HG02943 (cell line): ENCODE measurements around the gene ZNF664.

Source experiments
- ATAC-seq: cut with Tn5 transposase; IDR thresholded peaks from one replicate; pipeline ENCODE4 v1.9.1; 2021; ENCODE audit warnings: mild to moderate bottlenecking, low read depth, moderate library complexity; ENCODE audit not compliant: unreplicated experiment

ZNF664 gene

GRCh38 chr12:123957196-123957595 lies 15.8 kb upstream of the ZNF664 start:
- ATAC-seq, result no peak

- ATAC-seq, result no peak
Observed at GRCh38 chr12:123958462-123958861, 14.6 kb upstream of the ZNF664 start.

- ATAC-seq, result no peak
Observed at GRCh38 chr12:123958876-123959275, 14.1 kb upstream of the ZNF664 start.

- ATAC-seq, result no peak
Observed at GRCh38 chr12:123960029-123960735, 12.8 kb upstream of the ZNF664 start.

GRCh38 chr12:123960856-123961255 lies 12.2 kb upstream of the ZNF664 start:
- ATAC-seq, result no peak

GRCh38 chr12:123961585-123962345 lies 11.2 kb upstream of the ZNF664 start:
- ATAC-seq, result no peak

- ATAC-seq, result no peak
Observed at GRCh38 chr12:123962513-123962912, 10.5 kb upstream of the ZNF664 start.

GRCh38 chr12:123963821-123964220 lies 9.2 kb upstream of the ZNF664 start:
- ATAC-seq, result no peak

- ATAC-seq, result no peak
Observed at GRCh38 chr12:123965382-123965781, 7.6 kb upstream of the ZNF664 start.

- no peak for ATAC-seq
Observed at GRCh38 chr12:123966596-123966995, 6.4 kb upstream of the ZNF664 start.

GRCh38 chr12:123967121-123967586 lies 5.9 kb upstream of the ZNF664 start:
- no peak for ATAC-seq

- no peak for ATAC-seq
Observed at GRCh38 chr12:123971449-123971769, 1.6 kb upstream of the ZNF664 start.

GRCh38 chr12:123971770-123972456 lies 1.1 kb upstream of the ZNF664 start:
- peak; percentile 16 for ATAC-seq

GRCh38 chr12:123973552-123974341 lies 732 bp downstream of the ZNF664 start:
- no peak for ATAC-seq

GRCh38 chr12:123976227-123976826 lies 3.3 kb downstream of the ZNF664 start:
- no peak for ATAC-seq

- no peak for ATAC-seq
Observed at GRCh38 chr12:123979566-123979965, 6.6 kb downstream of the ZNF664 start.

- ATAC-seq, result no peak
Observed at GRCh38 chr12:123982269-123982668, 9.3 kb downstream of the ZNF664 start.

- no peak for ATAC-seq
Observed at GRCh38 chr12:123983822-123984485, 10.9 kb downstream of the ZNF664 start.

GRCh38 chr12:123984903-123985302 lies 11.9 kb downstream of the ZNF664 start:
- no peak for ATAC-seq
